ENCODE results near the gene AIDA.

Gene AIDA

DNA sequence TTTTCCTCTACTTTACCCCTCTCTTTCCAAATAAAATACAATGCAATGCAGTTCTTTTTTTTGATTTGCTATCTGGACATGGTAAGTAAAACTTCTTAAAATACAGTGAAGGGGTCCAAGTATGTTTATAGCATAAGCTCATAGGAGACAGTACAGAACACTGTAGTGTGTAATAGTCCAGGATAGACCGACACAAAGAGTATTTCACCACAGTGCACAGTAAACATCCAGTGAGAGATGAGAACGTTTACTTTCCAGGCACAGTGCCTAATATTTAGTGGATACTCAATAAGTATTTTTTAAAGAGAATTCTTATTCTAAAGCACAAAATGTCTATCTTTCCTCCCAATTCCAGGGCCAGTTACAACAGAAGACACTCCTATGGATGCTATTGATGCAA is 79.5 kb downstream of the AIDA start:
- DNase-seq (ENCODE audit: low read depth) = no peak
- H3K4me3 ChIP-seq (ENCODE audit: low read depth, low read length) = no peak overlapping the region
- TF ChIP-seq, protein P1, sequence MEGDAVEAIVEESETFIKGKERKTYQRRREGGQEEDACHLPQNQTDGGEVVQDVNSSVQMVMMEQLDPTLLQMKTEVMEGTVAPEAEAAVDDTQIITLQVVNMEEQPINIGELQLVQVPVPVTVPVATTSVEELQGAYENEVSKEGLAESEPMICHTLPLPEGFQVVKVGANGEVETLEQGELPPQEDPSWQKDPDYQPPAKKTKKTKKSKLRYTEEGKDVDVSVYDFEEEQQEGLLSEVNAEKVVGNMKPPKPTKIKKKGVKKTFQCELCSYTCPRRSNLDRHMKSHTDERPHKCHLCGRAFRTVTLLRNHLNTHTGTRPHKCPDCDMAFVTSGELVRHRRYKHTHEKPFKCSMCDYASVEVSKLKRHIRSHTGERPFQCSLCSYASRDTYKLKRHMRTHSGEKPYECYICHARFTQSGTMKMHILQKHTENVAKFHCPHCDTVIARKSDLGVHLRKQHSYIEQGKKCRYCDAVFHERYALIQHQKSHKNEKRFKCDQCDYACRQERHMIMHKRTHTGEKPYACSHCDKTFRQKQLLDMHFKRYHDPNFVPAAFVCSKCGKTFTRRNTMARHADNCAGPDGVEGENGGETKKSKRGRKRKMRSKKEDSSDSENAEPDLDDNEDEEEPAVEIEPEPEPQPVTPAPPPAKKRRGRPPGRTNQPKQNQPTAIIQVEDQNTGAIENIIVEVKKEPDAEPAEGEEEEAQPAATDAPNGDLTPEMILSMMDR (IDR thresholded peaks at IDR 0.05; ENCODE audit: low read depth, low read length, missing control alignments) = no peak

DNA sequence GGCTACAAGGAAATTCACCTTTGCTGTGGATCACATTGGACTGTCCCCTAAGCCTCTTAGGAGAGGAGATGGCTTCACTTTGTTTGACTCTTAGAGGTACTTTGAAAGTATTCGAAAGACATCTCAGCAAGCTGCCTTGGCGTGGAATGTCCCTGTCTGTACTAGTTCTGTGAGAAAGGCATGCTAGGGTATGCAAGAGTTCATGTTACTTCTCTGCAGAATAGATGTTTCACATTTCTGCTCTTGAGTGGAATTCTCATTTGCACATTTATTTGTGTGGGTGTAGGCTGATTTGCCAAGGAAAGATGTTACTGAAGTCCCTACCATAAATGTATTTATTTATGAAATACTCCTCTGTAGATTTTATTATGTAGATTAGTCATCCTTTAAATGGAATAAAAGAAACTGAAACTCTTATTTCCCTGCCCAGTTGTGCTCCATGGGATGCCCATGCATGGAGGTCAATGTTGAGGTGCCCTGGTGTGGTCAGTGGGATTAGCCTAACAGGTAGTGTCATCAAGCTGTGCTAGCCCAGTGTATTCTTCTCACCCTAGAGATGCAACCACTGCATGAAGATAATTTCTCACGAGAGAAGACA is 80.6 kb downstream of the AIDA start:
- H3K4me3 ChIP-seq (ENCODE audit: low read depth, low read length) = no peak overlapping the region
- TF ChIP-seq, protein P1 (IDR thresholded peaks at IDR 0.05; ENCODE audit: low read depth, low read length, missing control alignments) = no peak
- DNase-seq (ENCODE audit: low read depth) = no peak

- no peak for DNase-seq (ENCODE audit: low read depth)
- no peak overlapping the region for H3K4me3 ChIP-seq (ENCODE audit: low read depth, low read length)
- TF ChIP-seq, protein P1 (IDR thresholded peaks at IDR 0.05; ENCODE audit: low read depth, low read length, missing control alignments) = no peak
Observed at GRCh38 chr1:222629921-222630535, 82.3 kb downstream of the AIDA start.

DNA sequence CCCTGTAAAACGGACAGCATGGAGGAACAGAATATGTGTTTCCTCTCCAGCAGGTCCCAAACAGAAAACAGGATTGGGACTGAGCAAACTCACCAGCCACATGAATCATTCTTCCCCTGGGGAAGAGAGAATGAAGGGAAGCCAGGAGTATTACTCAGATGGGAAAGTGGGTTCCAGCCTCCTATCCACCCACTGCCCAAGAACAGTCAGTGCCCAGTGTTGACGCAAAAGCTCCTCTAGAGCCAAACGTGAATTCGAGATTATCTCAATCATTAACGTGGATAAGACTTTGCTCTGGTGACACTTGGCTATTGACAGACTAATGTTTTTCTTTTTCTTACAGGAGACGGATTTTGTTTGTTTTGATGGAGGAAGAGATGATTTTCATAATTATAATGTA is 85.1 kb downstream of the AIDA start:
- TF ChIP-seq, protein P1 (IDR thresholded peaks at IDR 0.05; ENCODE audit: low read depth, low read length, missing control alignments) = no peak
- no peak for DNase-seq (ENCODE audit: low read depth)

GRCh38 chr1:222624214-222624613 is 88.1 kb downstream of the AIDA start:
- no peak for DNase-seq (ENCODE audit: low read depth)
- TF ChIP-seq, protein P1 (IDR thresholded peaks at IDR 0.05; ENCODE audit: low read depth, low read length, missing control alignments) = no peak
- H3K4me3 ChIP-seq (ENCODE audit: low read depth, low read length) = no peak overlapping the region

More for the DNA sequence above, 85.1 kb downstream of the AIDA start:
- no peak overlapping the region for H3K4me3 ChIP-seq (ENCODE audit: low read depth, low read length)

GRCh38 chr1:222623458-222623857 is 88.8 kb downstream of the AIDA start:
- DNase-seq (ENCODE audit: low read depth) = no peak
- H3K4me3 ChIP-seq (ENCODE audit: low read depth, low read length) = no peak overlapping the region
- TF ChIP-seq, protein P1 (IDR thresholded peaks at IDR 0.05; ENCODE audit: low read depth, low read length, missing control alignments) = no peak

DNA sequence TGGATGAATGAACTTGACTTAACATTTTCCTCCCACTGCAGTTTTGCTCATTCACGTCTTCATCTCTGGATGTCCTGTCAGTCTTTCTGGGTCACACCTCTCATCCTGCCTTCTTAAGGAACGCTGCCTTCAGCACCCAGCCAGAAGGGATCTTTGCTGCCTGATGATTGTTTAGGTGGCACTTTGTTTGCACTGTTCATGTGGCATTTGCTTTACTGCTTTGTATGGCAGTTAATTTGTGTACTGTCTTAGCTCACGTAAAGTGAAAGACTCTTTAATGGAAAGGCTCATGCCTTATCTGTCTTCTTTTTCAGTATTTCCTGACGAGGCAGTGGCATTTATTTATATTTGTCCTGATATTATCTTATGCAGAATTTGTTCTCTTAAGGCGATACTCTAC is 89.5 kb downstream of the AIDA start:
- DNase-seq (ENCODE audit: low read depth) = no peak
- no peak overlapping the region for H3K4me3 ChIP-seq (ENCODE audit: low read depth, low read length)
- TF ChIP-seq, protein P1 (IDR thresholded peaks at IDR 0.05; ENCODE audit: low read depth, low read length, missing control alignments) = no peak
